Mesodermal cell (in vitro differentiated cells): ENCODE data around the gene CASP8.
"Not testable (repeated sequence)": the region's sequence is repeated elsewhere in the genome, so short reads cannot be mapped to it uniquely, and the experiment has no call there.

Source experiments
- H3K27ac ChIP-seq: 2 replicates; pipeline ENCODE4 v1.7.0; 2013; ENCODE audit warnings: mild to moderate bottlenecking, low read depth, low read length, moderate library complexity; ENCODE audit not compliant: severe bottlenecking
- H3K36me3 ChIP-seq: 2 replicates; pipeline ENCODE4 v1.7.1; 2013; ENCODE audit warnings: mild to moderate bottlenecking, low read length, moderate library complexity; ENCODE audit not compliant: control insufficient read depth, insufficient read depth
- H3K4me1 ChIP-seq: one replicate; pipeline ENCODE4 v1.7.1; 2013; ENCODE audit warnings: mild to moderate bottlenecking, low read length; ENCODE audit not compliant: insufficient read depth, control insufficient read depth, poor library complexity, severe bottlenecking
- H3K4me3 ChIP-seq: 2 replicates; pipeline ENCODE4 v1.7.0; 2013; ENCODE audit warnings: low read length, control low read depth, mild to moderate bottlenecking; ENCODE audit not compliant: insufficient read depth, poor library complexity, severe bottlenecking; ENCODE audit errors: extremely low read depth
- H3K9me3 ChIP-seq: 2 replicates; pipeline ENCODE4 v1.7.1; 2013; ENCODE audit warnings: mild to moderate bottlenecking, low read length, moderate library complexity; ENCODE audit not compliant: control insufficient read depth
- WGBS, 2 experiments: methylation state at CpG; one replicate each; pipeline ENCODE4 v1.1.5; 2013; ENCODE audit warnings: missing lambda C conversion rate in 2 of 2; ENCODE audit not compliant: insufficient coverage in 2 of 2; 5-methylcytosine and 5-hydroxymethylcytosine counted together

CASP8 gene

DNA sequence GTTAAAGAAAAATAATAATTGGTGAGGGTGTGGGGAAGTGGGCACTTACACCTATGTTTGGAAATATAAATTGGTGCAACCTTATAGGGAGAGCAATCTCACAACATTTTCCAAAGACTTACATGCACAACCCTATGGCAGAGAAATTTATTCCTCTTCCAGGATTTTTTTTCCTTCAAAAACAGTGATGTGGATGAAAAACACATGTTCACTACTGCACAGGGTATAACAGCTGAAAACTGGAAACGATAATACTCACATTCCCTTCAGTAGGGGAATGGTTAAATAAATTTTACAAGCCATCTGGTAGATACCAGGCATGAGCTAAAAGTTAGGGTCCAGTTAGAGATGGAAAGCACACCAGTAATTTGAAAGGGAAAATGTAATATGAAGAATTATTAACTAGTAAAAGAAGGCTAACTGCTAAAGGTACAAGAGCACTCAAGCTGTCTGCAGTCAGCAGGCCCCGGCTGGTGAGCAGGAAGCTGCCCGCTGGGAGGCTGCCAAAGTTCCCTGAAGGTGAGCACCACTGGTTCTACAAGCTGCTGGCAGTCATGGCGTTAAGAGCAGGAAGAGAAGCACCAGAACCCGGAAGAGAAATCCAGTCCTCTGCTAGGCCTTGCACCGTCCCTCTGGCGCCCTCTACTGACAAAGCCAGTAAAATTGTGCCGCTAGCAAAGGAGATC lies 28.4 kb upstream of the CASP8 start:
- no peak overlapping the region for H3K4me3 ChIP-seq
- H3K27ac ChIP-seq: no peak overlapping the region
- 16 to 22% methylated on average over 6 to 7 of the region's 8 CpGs for WGBS, 2 experiments

DNA sequence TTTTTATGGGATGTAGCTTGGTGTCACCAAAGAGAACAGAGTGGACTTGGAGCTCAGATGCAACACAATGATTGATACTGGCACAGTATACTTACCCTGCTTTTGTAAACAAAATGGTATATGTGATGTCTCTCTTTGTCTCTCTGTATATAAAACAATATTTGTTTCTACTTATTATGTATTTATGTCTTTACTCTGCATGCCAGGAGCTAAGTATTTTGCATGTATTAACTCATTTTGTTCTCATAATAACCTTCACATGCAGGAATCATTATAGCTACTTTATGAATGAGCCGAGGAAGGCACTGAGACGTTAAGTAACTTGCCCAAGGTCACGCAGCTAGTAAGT lies 27.9 kb upstream of the CASP8 start:
- no peaks in the 10 kb centered on the region for H3K36me3 ChIP-seq
- no peak overlapping the region for H3K27ac ChIP-seq
- no peak overlapping the region for H3K4me3 ChIP-seq
- 82 to 95% methylated on average over 3 of the region's 3 CpGs for WGBS, 2 experiments
- no peaks in the 10 kb centered on the region for H3K4me1 ChIP-seq
- H3K9me3 ChIP-seq: no peaks in the 10 kb centered on the region

More for the DNA sequence above, 28.4 kb upstream of the CASP8 start:
- no peaks in the 10 kb centered on the region for H3K9me3 ChIP-seq
- H3K4me1 ChIP-seq: no peaks in the 10 kb centered on the region
- no peaks in the 10 kb centered on the region for H3K36me3 ChIP-seq

DNA sequence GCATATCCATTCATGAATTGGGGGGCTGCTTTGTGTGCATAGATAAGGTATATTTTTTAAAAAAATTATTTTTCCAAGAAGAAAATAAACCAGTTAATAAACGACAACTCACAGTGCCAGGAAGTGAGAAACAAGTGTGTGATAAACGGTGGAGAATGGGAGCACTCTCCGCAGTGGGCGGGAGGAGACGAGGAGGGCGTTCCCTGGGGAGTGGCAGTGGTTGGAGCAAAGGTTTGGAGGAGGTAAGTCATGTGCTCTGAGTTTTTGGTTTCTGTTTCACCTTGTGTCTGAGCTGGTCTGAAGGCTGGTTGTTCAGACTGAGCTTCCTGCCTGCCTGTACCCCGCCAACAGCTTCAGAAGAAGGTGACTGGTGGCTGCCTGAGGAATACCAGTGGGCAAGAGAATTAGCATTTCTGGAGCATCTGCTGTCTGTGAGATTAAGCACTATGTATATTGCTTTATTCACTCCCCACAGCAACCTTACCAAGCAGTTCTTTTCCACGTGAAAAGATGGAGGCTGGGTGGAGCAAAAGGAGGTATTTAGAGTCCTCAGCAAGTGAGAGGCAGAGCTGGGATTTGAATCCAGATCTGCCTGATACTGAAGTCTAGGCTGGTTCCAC lies 27.0 kb upstream of the CASP8 start:
- H3K4me1 ChIP-seq: no peaks in the 10 kb centered on the region
- H3K9me3 ChIP-seq: no peaks in the 10 kb centered on the region
- no peak overlapping the region for H3K4me3 ChIP-seq
- WGBS, 2 experiments: 62 to 80% methylated on average over 5 to 7 of the region's 8 CpGs
- no peak overlapping the region for H3K27ac ChIP-seq
- no peaks in the 10 kb centered on the region for H3K36me3 ChIP-seq

DNA sequence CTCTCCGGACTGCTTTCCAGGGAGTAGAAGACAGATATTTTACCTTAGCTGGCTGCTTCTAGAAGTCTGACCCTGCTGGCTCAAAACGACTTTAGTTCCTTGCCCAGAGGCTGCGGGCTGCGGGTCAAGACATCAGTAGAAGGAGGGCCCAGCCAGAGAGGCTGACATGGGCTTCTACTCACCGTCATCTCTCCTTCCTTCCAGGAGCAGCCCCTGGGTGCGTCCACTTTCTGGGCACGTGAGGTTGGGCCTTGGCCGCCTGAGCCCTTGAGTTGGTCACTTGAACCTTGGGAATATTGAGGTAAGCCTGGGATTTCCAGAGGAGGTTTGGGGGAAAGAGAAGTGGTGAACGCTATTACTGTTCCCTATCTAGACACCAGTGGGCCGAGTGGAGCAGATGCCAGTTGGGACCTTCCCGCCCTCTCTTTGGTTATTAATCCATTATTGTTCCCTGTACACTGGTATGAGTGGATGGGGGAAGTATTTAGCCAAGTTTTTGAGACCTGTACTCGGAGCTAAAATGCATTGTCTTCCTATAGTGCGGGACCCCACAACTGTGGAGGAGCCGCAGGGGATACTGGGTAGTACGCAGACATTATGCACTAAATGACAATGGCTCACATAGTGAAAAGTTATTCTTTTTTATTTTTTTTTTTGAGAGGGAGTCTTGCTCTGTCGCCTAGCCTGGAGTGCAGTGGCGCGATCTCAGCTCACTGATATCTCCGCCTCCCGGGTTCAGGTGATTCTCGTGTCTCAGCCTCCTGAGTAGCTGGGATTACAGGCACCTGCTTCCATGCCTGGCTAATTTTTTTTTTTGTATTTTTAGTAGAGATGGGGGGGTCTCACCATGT lies 26.3 kb upstream of the CASP8 start:
- Histone ChIP-seq H3K9me3 (no peaks in the 10 kb centered on the region), H3K36me3 (no peaks in the 10 kb centered on the region), H3K4me3 (no peak overlapping the region), H3K4me1 (no peaks in the 10 kb centered on the region), H3K27ac (no peak overlapping the region)
- WGBS, 2 experiments: 94 to 95% methylated on average over 16 to 17 of the region's 21 CpGs

DNA sequence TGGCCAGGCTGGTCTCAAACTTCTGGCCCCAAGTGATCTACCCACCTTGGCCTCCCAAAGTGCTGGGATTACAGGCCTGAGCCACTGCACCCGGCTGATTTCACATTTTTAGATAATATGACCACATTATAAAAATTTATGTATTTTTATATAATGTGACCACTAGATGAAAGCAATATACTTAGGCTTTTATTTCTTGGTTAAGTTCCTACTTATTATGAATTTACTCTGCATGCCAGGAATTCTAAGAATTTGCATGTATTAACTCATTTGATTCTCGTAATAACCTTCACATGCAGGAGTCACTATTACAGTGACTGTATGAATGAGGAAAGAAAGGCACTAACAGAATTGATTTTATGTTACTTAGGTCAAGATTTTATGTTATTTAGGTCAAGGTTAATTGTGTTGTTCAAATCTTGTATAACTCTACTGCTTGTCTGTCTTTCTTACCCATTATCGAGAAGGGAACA lies 25.6 kb upstream of the CASP8 start:
- 100% methylated on average over 1 of the region's 3 CpGs; no CpG with 5 or more reads in 1 of the 2 experiments for WGBS, 2 experiments
- H3K4me3 ChIP-seq: no peak overlapping the region
- no peak overlapping the region for H3K27ac ChIP-seq
- no peaks in the 10 kb centered on the region for H3K4me1 ChIP-seq
- no peaks in the 10 kb centered on the region for H3K9me3 ChIP-seq
- H3K36me3 ChIP-seq: no peaks in the 10 kb centered on the region

DNA sequence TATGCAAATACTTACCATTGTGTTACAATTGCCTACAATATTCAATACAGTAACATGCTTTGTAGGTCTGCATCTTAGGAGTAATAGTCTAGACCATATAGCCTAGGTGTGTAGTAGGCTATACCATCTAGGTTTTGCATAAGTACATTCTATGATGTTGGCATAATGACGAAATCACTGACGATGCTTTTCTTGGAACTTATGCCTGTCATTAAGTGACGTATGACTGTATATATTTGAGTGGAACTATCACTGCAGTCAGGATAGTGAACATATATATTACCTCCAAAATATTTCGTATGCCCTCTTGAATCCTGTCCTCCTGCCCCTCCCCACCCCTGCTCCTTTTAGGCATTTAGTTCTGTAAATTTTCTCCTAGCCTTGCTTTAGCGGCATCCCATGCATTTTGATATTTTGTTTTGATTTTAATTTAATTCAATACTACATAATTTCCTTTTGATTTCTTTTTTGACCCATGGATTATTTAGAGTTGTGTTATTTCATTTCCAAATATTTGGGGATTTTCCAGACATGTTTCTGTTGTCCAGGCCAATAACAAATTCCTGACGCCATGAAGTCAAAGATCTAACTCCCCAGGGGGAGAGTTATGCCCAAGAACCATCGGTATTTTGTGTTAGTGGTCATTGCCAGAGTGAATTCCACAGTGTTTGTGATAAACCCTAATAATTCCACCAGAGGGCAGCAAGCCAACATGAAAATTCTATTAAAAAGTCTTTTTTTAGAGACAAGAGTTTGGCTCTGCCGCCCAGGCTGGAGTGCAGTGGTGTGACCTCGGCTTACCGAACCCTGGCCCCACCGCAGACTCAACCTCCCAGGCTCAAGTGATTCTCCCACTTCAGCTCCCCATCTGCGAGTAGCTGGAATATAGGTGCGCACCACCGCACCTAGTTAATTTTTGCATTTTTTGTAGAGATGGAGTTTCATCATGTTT lies 24.2 kb upstream of the CASP8 start:
- Histone ChIP-seq H3K4me3 (no peak overlapping the region), H3K9me3 (no peaks in the 10 kb centered on the region), H3K4me1 (no peaks in the 10 kb centered on the region), H3K36me3 (no peaks in the 10 kb centered on the region), H3K27ac (no peak overlapping the region)
- 32 to 78% methylated on average over 5 to 7 of the region's 14 CpGs for WGBS, 2 experiments

DNA sequence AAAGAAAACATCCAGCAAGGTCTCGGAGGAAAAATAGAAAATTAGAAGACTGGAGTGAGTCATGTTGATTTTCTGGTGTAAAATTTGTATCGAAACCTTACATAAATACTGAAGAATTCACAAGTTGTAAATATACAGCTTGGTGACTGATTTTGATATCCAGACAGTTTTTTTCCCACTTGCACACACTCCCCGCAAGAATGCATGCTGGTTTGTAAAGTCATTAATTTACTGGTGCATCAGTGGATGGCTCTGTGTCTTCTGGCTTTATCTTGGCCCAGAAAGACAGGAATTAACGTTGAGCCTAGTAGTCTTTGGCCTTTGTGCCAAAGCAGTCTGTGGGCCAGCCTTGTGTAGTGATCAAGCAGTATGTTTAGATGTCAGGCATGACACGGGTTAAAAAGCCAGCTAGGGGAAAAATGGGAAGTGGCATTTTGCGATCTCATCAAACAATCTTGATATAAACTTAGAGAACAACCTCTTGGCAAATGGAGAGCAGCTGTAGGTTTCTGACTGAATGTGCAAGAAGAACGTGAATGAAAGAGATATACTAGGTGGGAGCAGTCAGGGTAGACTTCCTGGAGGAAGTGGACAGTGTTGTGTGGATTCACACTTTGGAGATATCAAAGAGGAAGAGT lies 22.7 kb upstream of the CASP8 start:
- 90 to 96% methylated on average over 3 to 5 of the region's 7 CpGs for WGBS, 2 experiments
- Histone ChIP-seq H3K9me3 (no peaks in the 10 kb centered on the region), H3K4me1 (no peaks in the 10 kb centered on the region), H3K27ac (no peak overlapping the region), H3K36me3 (no peaks in the 10 kb centered on the region), H3K4me3 (no peak overlapping the region)

DNA sequence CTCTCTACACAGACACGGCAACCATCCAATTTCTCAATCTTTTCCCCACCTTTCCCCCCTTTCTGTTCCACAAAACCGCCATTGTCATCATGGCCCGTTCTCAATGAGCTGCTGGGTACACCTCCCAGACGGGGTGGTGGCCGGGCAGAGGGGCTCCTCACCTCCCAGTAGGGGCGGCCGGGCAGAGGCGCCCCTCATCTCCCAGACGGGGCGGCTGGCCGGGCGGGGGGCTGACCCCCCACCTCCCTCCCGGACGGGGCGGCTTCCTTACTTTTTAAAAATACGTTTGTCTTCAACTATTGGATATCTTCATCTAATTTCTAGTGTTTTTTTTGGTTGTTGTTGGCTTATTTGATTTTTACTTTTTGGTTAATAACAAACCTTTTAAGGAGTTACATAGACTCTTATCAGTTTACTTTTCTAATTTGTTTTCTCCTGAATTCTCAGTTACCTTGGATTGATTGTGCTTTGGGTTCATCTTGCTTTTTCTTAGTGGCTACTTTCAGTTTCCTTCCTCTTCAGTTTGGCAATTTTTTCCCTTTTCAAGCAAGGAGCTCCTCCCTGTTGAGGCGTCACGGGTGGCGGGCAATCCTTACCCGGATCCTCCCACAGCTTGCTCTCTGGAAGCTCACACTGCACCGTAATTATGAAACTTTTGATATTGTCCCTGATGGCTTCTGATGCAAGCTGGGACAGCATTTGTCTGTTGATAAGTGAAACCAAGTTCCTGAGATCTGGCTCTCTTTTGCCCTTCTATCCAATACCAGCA lies 21.0 kb upstream of the CASP8 start:
- not testable (repeated sequence) for H3K4me1 ChIP-seq, H3K27ac ChIP-seq, H3K4me3 ChIP-seq, H3K9me3 ChIP-seq, H3K36me3 ChIP-seq
- WGBS, 2 experiments: 92 to 97% methylated on average over 5 to 11 of the region's 21 CpGs

DNA sequence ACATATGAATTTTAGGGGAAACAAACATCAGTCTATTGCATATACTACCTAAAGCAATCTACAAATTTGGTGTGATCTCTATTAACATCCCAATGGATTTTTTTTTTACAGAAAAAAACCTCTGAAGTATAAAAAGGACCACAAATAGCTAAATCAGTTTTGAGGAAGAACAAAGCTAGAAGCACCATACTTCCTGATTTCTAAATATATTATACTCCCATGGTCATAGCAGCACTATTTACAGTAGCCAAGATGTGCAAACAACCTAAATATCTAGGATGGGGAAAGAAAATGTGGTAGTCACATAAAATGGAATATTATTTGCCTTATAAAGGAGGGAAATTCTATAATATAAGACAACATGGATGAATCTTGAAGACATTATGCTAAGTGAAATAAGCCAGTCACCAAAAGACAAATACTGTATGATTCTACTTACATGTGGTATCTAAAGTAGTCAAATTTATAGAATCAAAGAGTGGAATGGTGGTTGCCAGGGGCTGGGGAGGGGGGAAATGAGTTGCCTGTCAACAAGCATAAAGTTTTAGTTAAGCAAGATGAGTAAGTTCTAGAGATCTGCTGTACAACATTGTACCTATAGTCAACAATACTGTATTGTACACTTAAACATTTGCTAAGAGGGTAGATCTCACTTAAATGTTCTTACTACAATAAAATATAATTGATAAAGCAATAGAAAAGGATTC lies 17.6 kb upstream of the CASP8 start:
- no peaks in the 10 kb centered on the region for H3K4me1 ChIP-seq
- H3K4me3 ChIP-seq: no peak overlapping the region
- no peaks in the 10 kb centered on the region for H3K36me3 ChIP-seq
- H3K9me3 ChIP-seq: no peaks in the 10 kb centered on the region
- H3K27ac ChIP-seq: no peak overlapping the region
